NCI-H1417 treated with DMSO at 0.1 percent for 48 hours (cell line): ENCODE results near the gene GSN.

ENCODE experiments used
- DNase-seq: peaks from one replicate; lab custom pipeline; 2025; lab: John Stamatoyannopoulos, UW

GSN gene

DNA sequence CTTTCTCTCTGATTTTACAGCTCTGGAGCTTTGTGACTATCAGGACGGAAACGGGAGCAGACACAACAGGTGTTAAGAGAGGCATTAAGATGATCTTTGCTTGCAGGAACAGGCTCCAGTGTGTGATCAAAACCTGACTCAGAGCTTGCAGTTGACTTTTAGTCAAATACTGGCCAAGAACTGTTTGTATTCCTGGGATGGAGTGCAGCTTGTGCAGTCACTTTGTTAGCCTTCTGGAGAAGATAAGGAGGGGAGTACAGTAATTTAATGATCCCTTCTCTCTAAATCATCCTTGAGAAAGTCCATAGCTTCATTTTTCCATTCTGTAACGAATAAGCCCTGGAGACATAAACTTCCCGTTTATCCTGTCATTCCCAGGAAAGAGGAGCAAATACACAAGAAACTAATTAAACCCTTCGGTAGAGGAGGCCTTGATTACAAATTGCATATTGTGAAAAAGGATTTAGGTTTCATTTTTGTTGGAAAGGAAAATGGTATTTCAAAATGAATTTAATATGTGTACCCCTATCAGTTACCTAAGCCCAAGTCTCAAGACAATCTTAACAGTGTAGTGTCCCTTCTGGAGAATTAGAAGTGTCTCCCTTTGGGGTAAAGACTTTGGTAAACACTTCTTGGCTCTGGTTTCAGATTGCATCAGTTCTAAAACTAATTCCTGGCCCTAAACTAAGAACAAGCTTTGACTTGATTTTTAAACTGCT, 105.2 kb downstream of the GSN start:
- no peak for DNase-seq

DNA sequence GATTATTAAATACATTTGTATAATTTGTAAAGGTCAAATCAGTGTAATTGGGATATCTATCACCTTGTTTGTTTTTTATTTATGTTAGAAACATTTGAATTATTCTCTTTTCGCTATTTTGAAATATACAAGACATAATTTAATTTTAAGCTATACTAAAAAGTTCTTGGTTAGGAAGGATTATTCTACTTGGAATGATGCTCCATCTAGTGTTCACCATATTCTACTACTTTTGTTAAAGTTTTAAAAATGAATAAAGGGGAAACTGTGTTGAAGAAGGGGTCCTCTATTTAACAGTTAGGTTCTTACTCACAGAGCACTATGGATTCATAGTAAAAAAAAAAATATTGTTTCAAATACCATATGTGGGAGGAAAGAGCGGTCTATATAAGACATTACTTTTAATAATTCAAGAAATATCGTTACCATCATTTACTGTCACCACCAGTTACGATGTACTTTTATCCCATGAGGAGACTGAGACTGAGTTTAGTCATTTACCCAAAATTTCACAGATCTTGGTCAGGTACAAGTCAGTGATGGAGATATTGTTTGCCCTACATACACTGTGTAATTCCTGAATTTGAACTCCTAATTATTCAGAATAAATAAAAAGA, 108.4 kb downstream of the GSN start:
- no peak for DNase-seq

DNA sequence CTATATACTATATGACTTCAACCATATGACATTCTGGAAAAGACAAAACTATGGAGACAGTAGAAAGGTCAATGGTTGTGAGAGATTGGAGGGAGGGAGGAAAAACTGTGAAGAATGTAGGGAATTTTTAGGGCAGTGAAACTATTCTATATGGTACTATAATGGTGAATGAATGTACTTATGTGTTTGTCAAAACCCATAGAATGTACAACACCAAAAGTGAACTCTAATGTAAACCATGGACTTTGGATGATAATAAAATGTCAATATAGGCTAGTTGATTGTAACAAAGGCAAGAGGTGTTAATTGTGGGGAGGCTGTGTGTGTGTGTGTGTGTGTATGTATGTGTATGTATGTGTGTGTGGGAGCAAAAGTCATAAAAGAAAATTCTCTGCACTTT, 112.9 kb downstream of the GSN start:
- no peak for DNase-seq
